GM18873 (cell line): ENCODE data around the gene KRTAP10-10.
"Not testable (repeated sequence)": the region's sequence is repeated elsewhere in the genome, so short reads cannot be mapped to it uniquely, and the experiment has no call there.

ENCODE experiments used
- ATAC-seq: cut with Tn5 transposase; IDR thresholded peaks from one replicate; pipeline ENCODE4 v1.9.1; 2021; ENCODE audit warnings: mild to moderate bottlenecking, moderate library complexity, moderate number of reproducible peaks; ENCODE audit not compliant: unreplicated experiment, low FRiP score

Gene KRTAP10-10

DNA sequence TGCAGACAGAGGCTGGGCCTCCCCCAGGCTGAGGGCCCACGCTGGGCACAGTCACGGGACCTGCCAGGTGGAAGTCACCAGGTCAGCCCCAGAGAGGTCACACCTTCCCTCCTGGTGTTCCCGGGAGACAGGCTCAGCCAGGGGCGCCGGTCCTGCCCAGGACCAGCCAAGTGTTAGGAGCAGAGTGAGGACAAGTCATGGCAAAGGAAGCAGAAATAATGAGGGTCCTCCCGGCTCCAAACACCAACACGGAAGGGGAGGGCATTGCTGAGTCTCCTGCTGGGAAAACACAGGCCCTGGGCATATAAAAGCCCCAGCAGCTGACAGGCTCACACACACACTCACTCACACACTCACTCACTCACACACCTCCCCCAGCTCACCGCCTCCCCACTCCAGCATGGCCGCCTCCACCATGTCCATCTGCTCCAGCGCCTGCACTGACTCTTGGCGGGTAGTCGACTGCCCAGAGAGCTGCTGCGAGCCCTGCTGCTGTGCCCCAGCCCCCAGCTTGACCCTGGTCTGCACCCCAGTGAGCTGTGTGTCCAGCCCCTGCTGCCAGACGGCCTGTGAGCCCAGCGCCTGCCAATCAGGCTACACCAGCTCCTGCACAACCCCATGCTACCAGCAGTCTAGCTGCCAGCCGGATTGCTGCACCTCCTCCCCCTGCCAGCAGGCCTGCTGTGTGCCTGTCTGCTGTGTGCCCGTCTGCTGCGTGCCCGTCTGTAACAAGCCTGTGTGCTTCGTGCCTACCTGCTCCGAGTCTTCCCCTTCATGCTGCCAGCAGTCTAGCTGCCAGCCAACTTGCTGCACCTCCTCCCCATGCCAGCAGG, at the start of gene KRTAP10-10:
KRTAP10-10 (plus strand) TSS at position 339 of the 833 bp plus-strand sequence; CDS start at position 401, 62 bp downstream.
- no peak for ATAC-seq

GRCh38 chr21:44589094-44589493, 48.1 kb upstream of the KRTAP10-10 start:
- no peak for ATAC-seq

DNA sequence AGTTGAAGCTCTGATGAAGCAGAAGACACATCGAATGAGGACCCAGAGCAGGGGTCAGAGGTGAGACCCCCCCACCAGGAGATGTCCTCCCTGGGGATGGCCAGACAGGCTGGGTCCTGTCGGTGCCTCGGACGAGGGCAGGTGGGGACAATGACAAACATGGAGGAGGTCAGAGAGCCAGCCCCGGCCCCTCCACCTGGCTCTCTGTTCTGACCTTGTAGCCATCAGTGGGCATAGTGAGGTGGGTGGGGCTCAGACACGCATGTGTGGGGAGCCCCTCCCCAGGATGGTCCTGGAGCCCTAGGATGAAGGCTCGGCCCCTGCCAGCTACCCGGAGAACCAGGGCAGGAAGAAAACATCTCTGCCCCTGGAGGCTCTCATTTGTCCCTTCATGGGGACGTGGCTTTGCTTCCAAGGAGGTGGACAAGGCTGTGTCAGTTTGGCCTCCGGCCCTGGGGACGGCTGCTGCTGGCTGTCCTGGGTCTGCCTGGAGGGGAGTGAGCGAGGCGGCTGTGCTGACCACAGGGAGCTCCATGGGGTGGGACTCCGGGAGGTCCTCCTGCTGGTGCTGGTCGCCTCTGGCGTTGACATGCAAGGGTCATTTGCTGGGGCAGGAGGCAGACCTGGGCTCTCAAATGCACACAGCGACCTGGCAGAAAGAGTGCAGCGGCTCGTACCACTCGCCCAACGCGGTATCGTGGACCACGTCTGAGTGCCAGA, 47.4 kb upstream of the KRTAP10-10 start:
- no peak for ATAC-seq

- no peak for ATAC-seq
Measured at GRCh38 chr21:44590311-44590721, 46.8 kb upstream of the KRTAP10-10 start.

DNA sequence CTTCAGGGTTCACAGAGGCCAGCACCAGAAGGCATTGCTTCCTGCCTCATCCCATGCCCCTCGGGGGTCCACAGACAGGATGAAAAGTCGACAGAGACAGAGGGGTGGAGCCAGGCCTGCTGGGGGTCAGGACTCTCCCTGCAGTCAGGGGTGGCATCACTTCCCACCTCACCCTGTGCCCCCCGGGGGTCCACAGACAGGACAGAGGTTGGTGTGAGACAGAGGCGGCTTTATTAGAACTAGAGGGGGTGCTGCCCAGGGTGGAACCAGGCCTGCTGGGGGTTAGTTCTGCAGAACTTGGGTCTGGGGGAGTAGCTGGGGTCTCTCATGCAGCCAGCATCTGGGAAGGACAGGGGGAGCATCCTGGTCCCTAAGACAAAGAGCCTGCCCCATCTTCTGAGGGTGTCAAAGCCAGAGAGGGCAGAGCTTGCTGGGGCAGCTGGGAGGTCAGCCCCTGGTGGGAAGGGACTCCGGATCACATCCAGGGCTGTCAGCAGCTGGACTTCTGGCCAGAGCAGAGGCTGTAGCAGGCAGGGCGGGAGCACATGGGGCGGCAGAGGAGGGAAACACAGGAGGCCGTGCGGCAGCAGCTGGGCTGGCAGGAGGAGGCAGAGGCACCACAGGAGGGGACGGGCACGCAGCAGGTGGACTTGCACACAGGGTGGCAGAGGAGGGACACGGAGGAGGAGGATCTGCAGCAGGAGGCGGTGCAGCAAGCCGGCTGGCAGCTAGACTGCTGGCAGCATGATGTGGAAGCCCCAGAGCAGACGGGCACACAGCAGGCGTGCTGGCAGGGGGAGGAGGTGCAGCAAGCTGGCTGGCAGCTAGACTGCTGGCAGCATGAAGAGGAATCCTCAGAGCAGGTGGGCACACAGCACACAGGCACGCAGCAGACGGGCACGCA, 46.0 kb upstream of the KRTAP10-10 start:
- not testable (repeated sequence) for ATAC-seq

DNA sequence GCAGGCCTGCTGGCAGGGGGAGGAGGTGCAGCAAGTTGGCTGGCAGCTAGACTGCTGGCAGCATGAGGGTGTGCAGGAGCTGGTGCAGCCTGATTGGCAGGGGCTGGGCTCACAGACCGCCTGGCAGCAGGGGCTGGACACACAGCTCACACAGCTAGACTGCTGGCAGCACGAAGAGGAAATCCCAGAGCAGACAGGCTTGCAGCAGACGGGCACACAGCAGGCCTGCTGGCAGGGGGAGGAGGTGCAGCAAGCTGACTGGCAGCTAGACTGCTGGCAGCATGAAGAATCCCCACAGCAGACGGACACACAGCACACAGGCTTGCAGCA, 45.4 kb upstream of the KRTAP10-10 start:
- ATAC-seq, result not testable (repeated sequence)

DNA sequence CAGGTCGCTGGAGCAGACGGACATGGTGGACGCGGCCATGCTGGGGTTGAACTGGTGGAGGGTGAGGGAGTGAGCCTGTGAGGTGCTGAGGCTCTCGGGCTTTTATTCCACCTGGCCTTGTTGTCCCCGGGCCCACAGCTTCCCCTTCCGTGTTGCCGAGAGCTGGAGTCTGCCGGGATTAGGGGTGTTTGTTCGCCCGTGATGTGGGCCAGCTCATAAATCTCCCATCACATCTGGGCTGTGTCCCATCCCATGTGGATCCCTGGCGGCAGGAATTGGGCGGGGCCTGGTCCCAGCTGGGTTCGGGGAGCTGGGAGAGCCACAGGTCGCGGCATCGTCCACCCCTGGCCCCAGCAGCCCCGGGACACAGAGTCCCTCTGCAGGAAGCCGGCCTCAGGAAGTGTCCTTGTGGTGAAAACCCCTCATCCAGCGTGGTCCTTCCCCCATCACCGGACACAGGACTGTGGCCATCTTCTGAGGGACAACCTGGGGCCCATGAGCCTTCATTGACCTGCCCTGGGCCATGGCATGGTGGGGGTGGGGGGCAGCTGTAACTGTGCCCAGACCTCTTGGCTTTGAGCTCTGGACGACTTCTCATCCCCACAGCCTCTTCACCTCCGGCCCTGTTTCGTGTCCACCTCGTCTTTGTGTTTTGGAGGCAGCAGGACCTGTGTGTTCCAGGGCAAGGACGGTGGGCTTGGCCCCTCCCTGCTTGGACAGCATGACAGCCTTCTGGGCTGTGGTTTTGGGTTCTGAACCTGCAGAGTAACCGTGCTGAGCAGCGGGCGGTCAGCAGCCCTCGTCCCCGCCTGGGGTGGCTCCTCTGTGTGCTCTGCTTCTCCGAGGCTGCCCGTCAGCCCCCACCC, 44.5 kb upstream of the KRTAP10-10 start, which contains the start of gene KRTAP10-6:
KRTAP10-6 (minus strand) TSS at position 60 of the 866 bp plus-strand sequence; CDS start at position 39, 21 bp downstream.
- ATAC-seq, result no peak

DNA sequence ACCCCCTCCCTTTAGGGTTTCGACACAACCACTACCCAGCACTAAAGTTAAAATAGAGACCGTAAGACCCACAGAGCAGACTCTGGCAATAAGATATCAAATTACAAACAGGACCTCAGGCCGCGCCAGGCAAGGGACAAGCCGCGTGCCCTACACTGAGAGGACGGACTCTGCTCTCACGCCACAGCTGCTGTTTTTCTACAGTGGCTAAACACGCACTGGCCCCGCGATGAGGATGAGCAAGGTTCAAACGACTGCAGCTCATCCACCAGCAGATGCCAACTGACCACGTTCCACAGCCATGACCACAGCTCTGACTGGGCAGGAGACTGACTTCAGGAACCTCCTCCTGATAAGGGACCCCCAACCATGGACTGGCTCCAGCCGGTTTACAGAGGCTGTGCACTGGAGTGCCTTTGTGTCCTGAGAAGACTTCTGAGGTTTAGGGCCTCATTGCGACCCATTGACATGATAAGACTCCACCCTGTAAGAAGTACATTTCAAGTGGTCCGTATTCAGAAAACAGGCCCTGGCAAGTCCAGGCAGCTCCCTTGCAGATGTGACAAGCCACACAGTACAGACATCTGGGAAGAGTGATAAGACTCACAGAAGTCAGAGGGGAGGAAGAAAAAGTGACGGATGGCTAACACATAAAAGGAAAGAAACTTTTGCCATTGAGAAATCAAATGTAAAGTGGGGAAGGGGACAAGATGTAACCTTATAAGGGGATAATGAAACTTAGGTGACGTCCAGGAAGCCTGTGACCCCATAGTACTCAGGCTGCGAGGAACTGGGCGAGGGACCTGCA, 43.4 kb upstream of the KRTAP10-10 start:
- no peak for ATAC-seq

DNA sequence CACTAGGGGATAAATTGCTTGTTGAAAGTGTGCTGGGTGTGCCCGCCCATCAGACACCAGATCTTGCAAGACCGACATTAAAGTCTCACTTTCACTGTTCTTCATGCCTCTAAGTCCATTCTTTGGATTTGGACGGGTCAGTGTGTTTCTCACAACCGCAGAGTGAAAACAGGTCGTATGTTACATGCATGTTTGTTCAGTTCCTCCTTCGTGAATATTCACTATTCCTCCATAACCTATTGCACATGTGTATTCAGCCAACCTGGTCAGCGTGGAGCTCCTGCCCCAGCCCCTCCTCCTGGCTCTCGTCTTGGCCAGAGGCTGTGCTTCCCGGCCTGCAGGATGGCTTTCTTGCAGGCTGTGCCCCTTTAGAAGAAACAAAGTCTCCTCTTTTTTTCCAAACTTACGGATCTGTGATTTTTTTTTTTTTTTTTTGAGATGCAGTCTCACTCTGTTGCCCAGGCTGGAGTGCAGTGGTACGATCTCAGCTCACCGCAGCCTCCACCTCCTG, 42.7 kb upstream of the KRTAP10-10 start:
- no peak for ATAC-seq

GRCh38 chr21:44595524-44595923, 41.6 kb upstream of the KRTAP10-10 start:
- no peak for ATAC-seq

DNA sequence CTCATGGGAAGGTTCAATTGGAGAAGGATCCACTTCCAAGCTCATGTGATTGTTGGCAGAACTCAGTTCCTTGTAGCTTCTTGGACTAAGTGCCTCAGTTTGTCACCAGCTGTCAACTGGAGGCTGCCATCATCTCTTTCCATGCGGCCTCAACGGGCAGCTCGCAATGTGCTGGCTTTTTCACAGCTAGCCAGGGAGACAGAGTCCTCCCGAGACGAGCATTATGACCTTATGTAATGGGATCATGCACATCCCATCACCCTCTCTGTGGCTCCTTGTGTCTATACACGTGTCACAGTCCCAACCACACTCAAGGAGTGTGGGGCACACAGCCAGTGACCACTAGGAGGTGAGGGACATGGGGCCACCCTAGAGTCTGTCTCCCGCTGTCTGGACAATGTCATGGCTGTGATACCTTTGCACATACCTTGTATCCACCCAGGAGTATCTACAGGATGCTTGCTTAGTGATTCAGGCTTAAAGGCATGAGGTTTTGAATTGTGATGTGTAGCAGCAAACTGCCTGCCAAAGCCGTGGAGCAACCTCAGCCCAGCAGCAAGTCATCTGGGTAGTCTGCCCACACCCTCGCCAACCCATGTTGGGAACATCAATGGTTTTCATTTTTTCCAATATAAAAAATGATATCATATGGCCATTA, 41.0 kb upstream of the KRTAP10-10 start:
- no peak for ATAC-seq

DNA sequence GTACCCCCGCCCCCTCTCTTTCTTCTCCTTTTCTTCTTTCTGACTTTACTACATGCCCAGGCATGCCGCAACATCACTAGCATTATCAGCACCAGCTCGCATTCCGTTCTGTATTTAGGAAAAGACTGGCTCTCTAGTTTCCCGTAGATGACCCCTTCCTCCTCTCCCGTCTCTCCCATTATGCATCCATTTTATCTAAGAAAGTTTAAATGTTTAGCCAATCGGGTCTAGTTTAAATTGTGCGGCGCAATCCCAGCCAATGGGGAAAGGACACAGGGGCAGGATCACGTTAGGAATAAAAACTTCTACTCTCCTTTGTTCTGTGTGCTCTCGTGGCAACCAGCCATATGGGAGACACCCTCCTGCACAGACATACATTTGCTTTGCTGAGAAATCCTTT, 39.1 kb upstream of the KRTAP10-10 start:
- no peak for ATAC-seq

DNA sequence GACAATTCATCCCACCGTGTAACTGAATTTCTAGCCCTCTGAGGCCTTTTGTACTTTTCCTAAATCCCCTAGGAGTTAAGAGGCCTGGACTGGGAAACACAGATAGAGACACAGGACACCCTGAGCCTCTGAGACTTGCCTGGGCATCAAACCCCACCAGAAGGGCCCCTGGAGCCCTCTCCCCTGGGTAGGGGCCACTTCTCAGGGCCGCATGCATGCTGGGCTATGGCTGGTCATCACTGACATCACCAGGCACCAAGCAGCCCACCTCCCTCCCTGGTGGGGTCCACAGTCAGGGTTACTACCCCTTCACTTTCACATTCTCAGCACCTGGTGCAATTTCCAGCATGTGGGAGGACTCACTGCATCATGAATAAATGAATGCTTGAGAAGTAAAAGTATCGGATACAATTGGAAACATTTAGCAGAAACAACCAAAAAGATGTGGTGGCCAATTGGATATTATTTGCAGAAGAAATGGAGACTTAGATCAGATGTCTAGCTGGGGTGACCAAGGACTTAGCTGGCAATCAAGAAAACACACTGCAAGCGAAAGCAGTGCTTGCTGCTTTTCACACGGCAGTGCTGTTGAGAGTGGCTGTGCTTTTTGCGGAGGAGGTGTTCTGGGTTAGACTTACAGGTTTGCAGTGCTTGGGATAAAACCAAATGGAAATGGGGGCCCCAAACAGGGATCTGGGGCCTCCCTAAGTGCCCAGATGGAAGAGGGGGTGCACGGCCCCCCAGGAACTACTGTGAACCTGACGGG, 37.7 kb upstream of the KRTAP10-10 start:
- no peak for ATAC-seq

DNA sequence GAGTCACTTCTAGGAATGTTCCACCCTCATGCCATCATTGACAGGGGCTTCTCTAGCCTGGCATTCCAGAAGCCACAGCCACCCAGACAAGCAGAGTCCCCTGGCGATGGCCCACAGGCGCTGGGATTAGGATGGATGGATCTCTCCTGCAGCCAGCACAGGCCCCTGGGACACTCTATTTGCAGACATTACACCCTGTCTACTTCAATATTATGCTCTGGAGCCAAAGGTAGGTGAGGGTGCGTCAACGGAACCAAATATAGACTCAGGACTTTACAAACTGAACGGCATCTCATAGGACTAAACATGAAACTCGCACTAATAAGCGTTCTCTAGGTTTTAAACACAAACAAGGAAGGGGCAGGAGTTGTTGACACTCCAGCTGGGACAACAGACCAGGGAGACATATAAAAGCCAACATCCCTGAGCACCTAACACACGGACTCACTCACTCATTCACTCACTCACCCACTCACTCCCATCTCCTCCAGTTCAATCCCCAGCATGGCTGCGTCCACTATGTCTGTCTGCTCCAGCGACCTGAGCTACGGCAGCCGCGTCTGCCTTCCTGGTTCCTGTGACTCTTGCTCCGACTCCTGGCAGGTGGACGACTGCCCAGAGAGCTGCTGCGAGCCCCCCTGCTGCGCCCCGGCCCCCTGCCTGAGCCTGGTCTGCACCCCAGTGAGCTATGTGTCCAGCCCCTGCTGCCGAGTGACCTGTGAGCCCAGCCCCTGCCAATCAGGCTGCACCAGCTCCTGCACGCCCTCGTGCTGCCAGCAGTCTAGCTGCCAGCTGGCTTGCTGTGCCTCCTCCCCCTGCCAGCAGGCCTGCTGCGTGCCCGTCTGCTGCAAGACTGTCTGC, 36.8 kb upstream of the KRTAP10-10 start, which contains the start of gene KRTAP10-7:
KRTAP10-7 (plus strand) TSS at position 480 of the 861 bp plus-strand sequence; CDS start at position 505, 25 bp downstream.
- ATAC-seq, result not testable (repeated sequence)

DNA sequence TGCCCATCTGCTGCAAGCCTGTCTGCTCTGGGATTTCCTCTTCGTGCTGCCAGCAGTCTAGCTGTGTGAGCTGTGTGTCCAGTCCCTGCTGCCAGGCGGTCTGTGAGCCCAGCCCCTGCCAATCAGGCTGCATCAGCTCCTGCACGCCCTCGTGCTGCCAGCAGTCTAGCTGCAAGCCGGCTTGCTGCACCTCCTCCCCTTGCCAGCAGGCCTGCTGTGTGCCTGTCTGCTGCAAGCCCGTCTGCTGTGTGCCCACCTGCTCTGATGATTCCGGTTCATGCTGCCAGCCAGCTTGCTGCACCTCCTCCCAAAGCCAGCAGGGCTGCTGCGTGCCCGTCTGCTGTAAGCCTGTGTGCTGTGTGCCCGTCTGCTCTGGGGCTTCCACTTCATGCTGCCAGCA, 36.1 kb upstream of the KRTAP10-10 start:
- not testable (repeated sequence) for ATAC-seq
